GM12878 (cell line): ENCODE measurements around the gene MPPED1. TPM values are rescaled to one million over a fixed set of nuclear protein-coding genes. Genes with fewer than 3 reads are reported as not detected.

Experiments
- ATAC-seq: fragments of 200-7000 bp; cut with Tn5 transposase; 3 replicates; pipeline ENCODE4 v1.9.1; 2020; ENCODE audit warnings: mild to moderate bottlenecking, moderate library complexity
- BruUV-seq: library from RNA; stranded (reverse); fragments of 400-500 nt; replicated peaks from 2 replicates; lab custom pipeline; 2021; lab: Mats Ljungman, UMichigan
- CTCF ChIA-PET: fragments of 300-600 bp; sonication (Branson Sonifier 250); formaldehyde crosslinking; extraction: SDS; loops from one replicate; lab custom pipeline; 2021; ENCODE audit warnings: inconsistent platforms; lab: Yijun Ruan, JAX
- POLR2A ChIA-PET: fragments of 350-600 bp; formaldehyde crosslinking; extraction: SDS; loops from one replicate; lab custom pipeline; 2021; ENCODE audit warnings: inconsistent platforms; lab: Charles Lee
- RAD21 ChIA-PET: fragments of 300-600 bp; sonication (Branson Sonifier 250); formaldehyde crosslinking; loops from one replicate; lab custom pipeline; 2023; ENCODE audit warnings: antibody characterized with exemption; ENCODE audit not compliant: unreplicated experiment; lab: Charles Lee
- SMC1A ChIA-PET: fragments of 300-600 bp; sonication (Branson Sonifier 250); formaldehyde crosslinking; loops from one replicate; lab custom pipeline; 2023; ENCODE audit not compliant: unreplicated experiment, uncharacterized antibody; lab: Charles Lee
- DNase-seq: peaks from one replicate; pipeline ENCODE4 v3.0.0-alpha.2; 2011; ENCODE audit warnings: low read depth, low spot score
- FAIRE-seq: peaks from 3 replicates; lab custom pipeline; 2011; peaks lifted over from hg19 to GRCh38; lab: Jason Lieb, UNC
- H2AFZ ChIP-seq: 2 replicates; pipeline ENCODE4 v1.6.0; 2011; ENCODE audit warnings: low read depth, low read length, control low read depth; ENCODE audit not compliant: control insufficient read depth
- H3K27ac ChIP-seq: 2 replicates; pipeline ENCODE4 v1.5.1; 2011; ENCODE audit warnings: control low read depth; ENCODE audit not compliant: control insufficient read depth, insufficient read depth
- H3K27me3 ChIP-seq, 2 experiments: replicated peaks in 1 of 2; 2 replicates each; pipeline versions ENCODE4 v1.6.0 to v1.6.1; 2011; ENCODE audit warnings: low read length in 1 of 2; ENCODE audit not compliant: control insufficient read depth in 2 of 2, insufficient read depth in 2 of 2
- H3K36me3 ChIP-seq, 2 experiments: 2 replicates each; pipeline ENCODE4 v1.5.1; 2011; ENCODE audit warnings: low read length in 1 of 2; ENCODE audit not compliant: control insufficient read depth in 2 of 2, insufficient read depth in 2 of 2
- H3K4me1 ChIP-seq: 2 replicates; pipeline ENCODE4 v1.6.1; 2011; ENCODE audit warnings: mild to moderate bottlenecking, low read length, moderate library complexity, mixed read lengths; ENCODE audit not compliant: control insufficient read depth, insufficient read depth
- H3K4me2 ChIP-seq: 2 replicates; pipeline ENCODE4 v1.6.0; 2011; ENCODE audit warnings: control low read depth; ENCODE audit not compliant: control insufficient read depth, insufficient read depth
- H3K4me3 ChIP-seq: fragments of 200-600 bp; sonication (generic); 2 replicates; pipeline ENCODE4 v1.5.1; 2016
- H3K79me2 ChIP-seq: 2 replicates; pipeline ENCODE4 v1.6.0; 2011; ENCODE audit warnings: low read length; ENCODE audit not compliant: control insufficient read depth, insufficient read depth
- H3K9ac ChIP-seq: 2 replicates; pipeline ENCODE4 v1.8.0; 2011; ENCODE audit warnings: low read length, control low read depth, mixed read lengths; ENCODE audit not compliant: control insufficient read depth, insufficient read depth
- H3K9me3 ChIP-seq: replicated peaks from 3 replicates; pipeline ENCODE4 v1.5.1; 2011; ENCODE audit warnings: mild to moderate bottlenecking, low read length; ENCODE audit not compliant: control insufficient read depth, insufficient read depth
- H4K20me1 ChIP-seq: 2 replicates; pipeline ENCODE4 v1.6.0; 2011; ENCODE audit not compliant: control insufficient read depth, insufficient read depth
- BCL11A ChIP-seq: IDR thresholded peaks from 2 replicates; pipeline ENCODE4 v1.6.1; 2011; ENCODE audit warnings: low read depth, low read length
- CHD1 ChIP-seq: IDR thresholded peaks from 2 replicates; pipeline ENCODE4 v1.6.1; 2012; ENCODE audit warnings: low read depth, low read length, improper control_type of control experiment
- CREB1 ChIP-seq: IDR thresholded peaks from 2 replicates; pipeline ENCODE4 v1.6.1; 2012; ENCODE audit warnings: low read depth, mild to moderate bottlenecking, inconsistent platforms
- FOS ChIP-seq: IDR thresholded peaks from 3 replicates; pipeline ENCODE4 v1.6.1; 2011; ENCODE audit warnings: borderline replicate concordance; ENCODE audit not compliant: insufficient read length; ENCODE audit errors: extremely low read depth
- GABPA ChIP-seq: IDR thresholded peaks from 2 replicates; pipeline ENCODE4 v1.6.1; 2014; ENCODE audit warnings: antibody characterized with exemption, low read depth, mild to moderate bottlenecking, inconsistent platforms
- HCFC1 ChIP-seq: fragments of 150-350 bp; IDR thresholded peaks from 2 replicates; pipeline ENCODE4 v1.6.1; 2014; ENCODE audit warnings: low read length
- MEF2B ChIP-seq: fragments of 450-650 bp; IDR thresholded peaks from 2 replicates; pipeline ENCODE4 v1.6.1; 2018; ENCODE audit warnings: mild to moderate bottlenecking, moderate library complexity; ENCODE audit not compliant: partially characterized antibody, poor library complexity, severe bottlenecking
- MXI1 ChIP-seq: fragments of 150-350 bp; IDR thresholded peaks from 2 replicates; pipeline ENCODE4 v1.6.1; 2011; ENCODE audit warnings: low read depth, mild to moderate bottlenecking, inconsistent platforms, low read length, improper control_type of control experiment
- NR2F1 ChIP-seq: fragments of 450-650 bp; conservative IDR thresholded peaks from 2 replicates; pipeline ENCODE4 v1.6.1; 2017; ENCODE audit warnings: mild to moderate bottlenecking
- PAX8 ChIP-seq: fragments of 450-650 bp; IDR thresholded peaks from 2 replicates; pipeline ENCODE4 v1.6.1; 2017; ENCODE audit warnings: mild to moderate bottlenecking, moderate library complexity
- SMAD5 ChIP-seq: IDR thresholded peaks from 2 replicates; pipeline ENCODE4 v1.6.1; 2016; ENCODE audit warnings: antibody characterized with exemption, low read depth
- SPI1 ChIP-seq: IDR thresholded peaks from 2 replicates; pipeline ENCODE4 v1.6.1; 2011; ENCODE audit warnings: low read depth, mild to moderate bottlenecking, low read length, moderate library complexity, borderline replicate concordance; ENCODE audit not compliant: insufficient read depth
- SREBF1 ChIP-seq: IDR thresholded peaks from 2 replicates; pipeline ENCODE4 v1.6.1; 2012; ENCODE audit warnings: mild to moderate bottlenecking, low read length
- TBL1XR1 ChIP-seq: IDR thresholded peaks from 2 replicates; pipeline ENCODE4 v1.6.1; 2012; ENCODE audit warnings: low read depth, low read length, improper control_type of control experiment
- ZNF217 ChIP-seq: fragments of 450-650 bp; IDR thresholded peaks from 2 replicates; pipeline ENCODE4 v1.6.1; 2017; ENCODE audit warnings: antibody characterized with exemption, mild to moderate bottlenecking
- WGBS: methylation state at CpG from one replicate; pipeline ENCODE4 v1.1.6; 2016; ENCODE audit warnings: low lambda C conversion rate; ENCODE audit not compliant: insufficient replicate concordance, insufficient coverage; ENCODE audit errors: missing lambda C conversion rate; 5-methylcytosine and 5-hydroxymethylcytosine counted together
- in situ Hi-C: fragments of 300-500 bp; cut with MboI; formaldehyde crosslinking; loops from 9 replicates; pipeline ENCODE4 v1.14.3; 2018; ENCODE audit warnings: mixed read lengths
- intact Hi-C: fragments of 100-400 bp; cut with micrococcal nuclease; formaldehyde crosslinking; loops from one replicate; pipeline ENCODE4 v1.14.2; 2022; ENCODE audit not compliant: unreplicated experiment
- polyA plus RNA-seq, 11 experiments: library from polyadenylated mRNA; depleted of rRNA in 4 of 11; unstranded in 6 of 11; stranded (reverse) in 5 of 11; fragments of >200 nt; fragmentation: Nextera tagmentation in 4 of 11; fragmentation: Illumina TruSeq in 1 of 11; extraction: Ambion mirVana in 4 of 11; extraction: Trizol in 1 of 11; gene quantifications; 1 replicate in 1 of 11; 2 replicates in 10 of 11; pipeline versions ENCODE4 v1.2.1 to v1.2.3, GENCODE V29; 2011 to 2016; ENCODE audit warnings: inconsistent platforms in 2 of 11, missing spikeins in 2 of 11, low read depth in 1 of 11
- total RNA-seq, 4 experiments: library from RNA; depleted of rRNA in 3 of 4; stranded (reverse); fragments of >200 nt in 3 of 4; fragmentation: Illumina TruSeq in 1 of 4; extraction: Trizol in 1 of 4; gene quantifications; 2 replicates each; pipeline versions ENCODE4 v1.2.1 to v1.2.3, GENCODE V29; 2013 to 2021
- TF ChIP-seq, protein P1 (sequence below): IDR thresholded peaks from 2 replicates; pipeline ENCODE4 v1.6.1; 2012; ENCODE audit warnings: low read length, inconsistent platforms
- TF ChIP-seq, protein P2 (sequence below): IDR thresholded peaks from 2 replicates; pipeline ENCODE4 v1.6.1; 2012; ENCODE audit warnings: improper control_type of control experiment, low read depth, low read length; ENCODE audit not compliant: insufficient replicate concordance

MPPED1 gene
- total and polyA plus RNA-seq, 10 of the 15 experiments (the other 5 are each of a cell fraction or from before 2014, with no cell fraction given): 0.11 TPM; not detected in 9

DNA sequence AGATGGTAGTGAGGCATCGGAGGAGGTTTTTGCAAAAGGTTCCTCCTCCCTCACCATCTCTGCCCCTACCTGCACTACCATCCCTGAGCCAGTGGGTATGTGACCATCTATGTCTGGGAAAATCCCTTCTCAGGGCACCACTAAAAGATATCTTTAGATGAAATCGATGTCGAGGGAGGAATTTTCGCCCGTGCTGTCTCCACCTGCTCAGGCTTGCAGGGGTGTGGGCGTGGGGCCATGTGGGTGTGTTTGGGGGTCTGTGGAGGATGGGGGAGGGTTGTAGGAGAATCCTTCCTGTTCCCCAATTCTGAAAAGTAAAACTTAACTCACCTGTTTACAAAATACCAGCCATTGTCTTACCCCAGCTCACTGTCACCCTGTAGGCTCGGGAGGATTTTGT, 12.4 kb downstream of the MPPED1 start (continued):
- no peak for TF ChIP-seq SMAD5
- TF ChIP-seq PAX8: no peak
- no peak for TF ChIP-seq FOS
- no peak for TF ChIP-seq HCFC1
- TF ChIP-seq NR2F1: no peak
- TF ChIP-seq TBL1XR1: no peak
- TF ChIP-seq SREBF1: no peak

DNA sequence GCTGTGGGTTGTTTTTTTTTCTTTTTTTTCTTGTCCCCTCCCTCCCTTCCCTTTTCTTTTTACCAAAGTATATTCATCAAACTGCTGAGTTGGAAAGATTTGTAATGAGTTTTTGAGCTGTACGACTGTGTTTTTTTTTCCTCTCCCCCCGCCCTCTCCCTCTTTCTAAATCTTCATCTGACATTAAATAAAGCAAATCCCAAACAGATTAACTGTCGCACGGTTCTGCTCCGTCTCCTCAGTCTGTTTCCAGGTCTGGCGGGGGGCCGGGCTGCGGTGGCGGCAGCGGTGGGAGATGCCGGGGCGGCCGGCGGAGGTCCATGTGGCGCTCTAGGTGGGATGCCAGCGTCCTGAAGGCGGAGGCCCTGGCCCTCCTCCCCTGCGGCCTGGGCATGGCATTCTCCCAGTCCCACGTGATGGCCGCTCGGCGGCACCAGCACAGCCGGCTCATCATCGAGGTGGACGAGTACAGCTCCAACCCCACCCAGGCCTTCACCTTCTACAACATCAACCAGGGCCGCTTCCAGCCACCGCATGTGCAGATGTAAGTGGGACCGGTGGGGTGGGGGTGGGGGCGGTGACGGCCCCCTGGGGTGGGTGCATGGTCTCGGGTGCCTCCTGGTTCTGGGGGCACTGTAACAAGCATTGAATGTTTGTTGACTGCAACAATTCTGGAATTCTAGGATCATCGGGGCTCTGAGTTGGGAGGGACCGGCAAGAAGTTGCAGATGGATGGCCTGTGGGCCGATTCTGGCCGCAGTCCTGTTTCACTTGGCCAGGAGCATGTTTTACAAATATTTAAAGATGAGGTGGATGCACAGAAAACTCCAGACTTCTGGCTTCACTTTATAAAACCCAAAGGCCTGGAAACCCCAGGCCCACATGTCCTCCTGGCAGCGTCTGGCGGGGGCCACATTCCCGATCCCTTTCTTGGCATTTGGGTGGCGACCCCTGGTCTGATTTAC, 13.1 kb downstream of the MPPED1 start:
- 49% methylated on average over 39 of the region's 39 CpGs for WGBS
- Histone ChIP-seq H3K9ac (no peak overlapping the region), H4K20me1 (no peaks in the 10 kb centered on the region), H3K4me2 (no peak overlapping the region), H3K4me3 (no peak overlapping the region), H3K27ac (no peak overlapping the region), H3K9me3 (no peaks in the 10 kb centered on the region), H2AFZ (no peak overlapping the region), H3K36me3 (no peaks in the 10 kb centered on the region), H3K27me3 (no peaks in the 10 kb centered on the region; a peak in 3 of 4 replicates), H3K79me2 (no peaks in the 10 kb centered on the region), H3K4me1 (no peaks in the 10 kb centered on the region)
- ATAC-seq (no peak), FAIRE-seq (no peak), DNase-seq (no peak)
- intact Hi-C loops (no loop called here), in situ Hi-C loops (no loop called here)
- BruUV-seq: no TSS peak
- ChIA-PET RAD21 (no interaction called here), SMC1A (no interaction called here), CTCF (no interaction called here), POLR2A (no interaction called here)
- TF ChIP-seq CREB1: no peak
- TF ChIP-seq, protein P1, sequence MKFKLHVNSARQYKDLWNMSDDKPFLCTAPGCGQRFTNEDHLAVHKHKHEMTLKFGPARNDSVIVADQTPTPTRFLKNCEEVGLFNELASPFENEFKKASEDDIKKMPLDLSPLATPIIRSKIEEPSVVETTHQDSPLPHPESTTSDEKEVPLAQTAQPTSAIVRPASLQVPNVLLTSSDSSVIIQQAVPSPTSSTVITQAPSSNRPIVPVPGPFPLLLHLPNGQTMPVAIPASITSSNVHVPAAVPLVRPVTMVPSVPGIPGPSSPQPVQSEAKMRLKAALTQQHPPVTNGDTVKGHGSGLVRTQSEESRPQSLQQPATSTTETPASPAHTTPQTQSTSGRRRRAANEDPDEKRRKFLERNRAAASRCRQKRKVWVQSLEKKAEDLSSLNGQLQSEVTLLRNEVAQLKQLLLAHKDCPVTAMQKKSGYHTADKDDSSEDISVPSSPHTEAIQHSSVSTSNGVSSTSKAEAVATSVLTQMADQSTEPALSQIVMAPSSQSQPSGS: no peak
- no peak for TF ChIP-seq GABPA
- TF ChIP-seq, protein P2, sequence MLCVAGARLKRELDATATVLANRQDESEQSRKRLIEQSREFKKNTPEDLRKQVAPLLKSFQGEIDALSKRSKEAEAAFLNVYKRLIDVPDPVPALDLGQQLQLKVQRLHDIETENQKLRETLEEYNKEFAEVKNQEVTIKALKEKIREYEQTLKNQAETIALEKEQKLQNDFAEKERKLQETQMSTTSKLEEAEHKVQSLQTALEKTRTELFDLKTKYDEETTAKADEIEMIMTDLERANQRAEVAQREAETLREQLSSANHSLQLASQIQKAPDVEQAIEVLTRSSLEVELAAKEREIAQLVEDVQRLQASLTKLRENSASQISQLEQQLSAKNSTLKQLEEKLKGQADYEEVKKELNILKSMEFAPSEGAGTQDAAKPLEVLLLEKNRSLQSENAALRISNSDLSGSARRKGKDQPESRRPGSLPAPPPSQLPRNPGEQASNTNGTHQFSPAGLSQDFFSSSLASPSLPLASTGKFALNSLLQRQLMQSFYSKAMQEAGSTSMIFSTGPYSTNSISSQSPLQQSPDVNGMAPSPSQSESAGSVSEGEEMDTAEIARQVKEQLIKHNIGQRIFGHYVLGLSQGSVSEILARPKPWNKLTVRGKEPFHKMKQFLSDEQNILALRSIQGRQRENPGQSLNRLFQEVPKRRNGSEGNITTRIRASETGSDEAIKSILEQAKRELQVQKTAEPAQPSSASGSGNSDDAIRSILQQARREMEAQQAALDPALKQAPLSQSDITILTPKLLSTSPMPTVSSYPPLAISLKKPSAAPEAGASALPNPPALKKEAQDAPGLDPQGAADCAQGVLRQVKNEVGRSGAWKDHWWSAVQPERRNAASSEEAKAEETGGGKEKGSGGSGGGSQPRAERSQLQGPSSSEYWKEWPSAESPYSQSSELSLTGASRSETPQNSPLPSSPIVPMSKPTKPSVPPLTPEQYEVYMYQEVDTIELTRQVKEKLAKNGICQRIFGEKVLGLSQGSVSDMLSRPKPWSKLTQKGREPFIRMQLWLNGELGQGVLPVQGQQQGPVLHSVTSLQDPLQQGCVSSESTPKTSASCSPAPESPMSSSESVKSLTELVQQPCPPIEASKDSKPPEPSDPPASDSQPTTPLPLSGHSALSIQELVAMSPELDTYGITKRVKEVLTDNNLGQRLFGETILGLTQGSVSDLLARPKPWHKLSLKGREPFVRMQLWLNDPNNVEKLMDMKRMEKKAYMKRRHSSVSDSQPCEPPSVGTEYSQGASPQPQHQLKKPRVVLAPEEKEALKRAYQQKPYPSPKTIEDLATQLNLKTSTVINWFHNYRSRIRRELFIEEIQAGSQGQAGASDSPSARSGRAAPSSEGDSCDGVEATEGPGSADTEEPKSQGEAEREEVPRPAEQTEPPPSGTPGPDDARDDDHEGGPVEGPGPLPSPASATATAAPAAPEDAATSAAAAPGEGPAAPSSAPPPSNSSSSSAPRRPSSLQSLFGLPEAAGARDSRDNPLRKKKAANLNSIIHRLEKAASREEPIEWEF: no peak
- no peak for TF ChIP-seq ZNF217
- no peak for TF ChIP-seq BCL11A
- no peak for TF ChIP-seq MEF2B
- TF ChIP-seq MXI1: no peak
- TF ChIP-seq CHD1: no peak
- no peak for TF ChIP-seq SPI1
